Stromal cell of bone marrow (primary cell): ENCODE results near the gene ATP6V0A1.
"Not testable (repeated sequence)": the region's sequence is repeated elsewhere in the genome, so short reads cannot be mapped to it uniquely, and the experiment has no call there.

Experiments used
- DNase-seq: peaks from one replicate; pipeline ENCODE4 v3.0.0-alpha.2; 2012; ENCODE audit warnings: low read depth

ATP6V0A1 gene

DNA sequence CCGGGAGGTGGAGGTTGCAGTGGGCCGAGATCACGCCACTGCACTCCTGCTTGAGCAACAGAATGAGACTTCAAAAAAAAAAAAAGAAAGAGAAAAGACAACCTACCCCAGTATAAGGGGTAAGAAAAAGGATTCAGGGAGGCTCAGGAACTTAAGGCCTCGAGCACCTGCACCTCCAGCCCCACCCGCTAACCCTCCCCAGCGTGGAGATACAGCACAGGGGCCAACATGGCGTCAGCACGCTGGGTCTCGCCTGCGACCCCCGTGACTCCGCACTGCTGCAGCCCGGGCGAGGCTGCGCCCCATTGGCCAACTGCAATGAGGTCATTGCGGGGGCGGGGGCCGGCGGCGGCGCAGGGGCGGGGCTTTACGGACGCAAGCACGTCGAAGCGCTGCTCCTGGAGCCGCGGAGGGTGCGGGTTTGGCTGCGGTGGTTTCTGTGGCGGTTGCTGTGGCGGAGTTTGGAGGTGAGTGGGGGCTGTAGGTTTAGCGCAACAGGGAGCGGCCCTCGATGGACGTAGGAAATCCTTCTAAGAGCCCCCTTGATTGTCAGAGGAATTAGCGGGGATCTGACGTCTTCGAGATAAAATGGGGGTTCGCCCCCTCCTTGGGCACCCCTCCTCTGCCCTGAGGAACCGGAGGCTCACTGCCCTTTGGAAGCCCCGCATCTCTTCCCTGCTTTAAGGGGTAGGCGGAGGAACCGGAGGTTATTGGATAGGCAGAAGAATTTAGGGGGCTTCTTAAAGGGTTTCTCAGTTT, at the start of gene ATP6V0A1:
ATP6V0A1 (plus strand) TSS at position 382 of the 759 bp plus-strand sequence. CDS start 2,017 bp downstream, outside the sequence.
- peak; percentile 72 for DNase-seq

DNA sequence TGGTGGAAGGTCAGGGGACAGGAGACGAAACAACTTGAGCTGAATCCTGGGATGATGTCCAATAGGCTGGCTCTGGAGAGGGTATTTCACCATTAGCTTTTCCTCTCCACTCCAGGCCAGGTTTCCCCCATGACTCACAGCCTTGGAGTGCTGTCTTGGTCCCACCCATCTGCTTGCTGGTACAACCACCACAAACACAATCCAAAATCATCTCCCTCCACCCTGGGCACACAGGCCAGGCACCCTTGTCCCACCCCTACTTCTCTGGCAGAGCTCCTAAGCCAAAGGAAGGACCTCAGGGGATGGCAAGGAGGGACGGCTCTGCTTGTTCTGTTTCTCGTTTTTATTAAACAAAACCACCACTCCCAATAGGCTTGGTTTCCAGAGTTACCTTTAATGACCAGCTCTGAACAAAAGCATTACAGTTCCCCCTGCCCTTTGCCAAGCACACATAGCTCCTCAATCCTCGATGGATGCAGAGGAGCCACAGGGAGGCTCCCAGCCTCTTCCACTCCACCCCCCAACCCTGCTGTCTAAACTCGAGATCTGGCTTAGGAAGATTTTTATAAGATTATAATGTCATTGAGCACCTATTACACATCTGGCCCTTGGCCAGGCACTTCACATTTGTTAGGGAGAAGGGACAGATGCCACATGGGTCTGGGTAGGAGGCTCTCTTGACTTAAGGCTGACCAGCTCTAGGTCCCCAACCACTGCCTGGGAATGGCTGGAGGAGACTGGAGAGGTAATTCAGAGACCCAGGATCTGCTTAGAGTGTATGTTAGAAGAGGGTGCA, 49.0 kb upstream of the ATP6V0A1 start:
- DNase-seq = peak; percentile 90

DNA sequence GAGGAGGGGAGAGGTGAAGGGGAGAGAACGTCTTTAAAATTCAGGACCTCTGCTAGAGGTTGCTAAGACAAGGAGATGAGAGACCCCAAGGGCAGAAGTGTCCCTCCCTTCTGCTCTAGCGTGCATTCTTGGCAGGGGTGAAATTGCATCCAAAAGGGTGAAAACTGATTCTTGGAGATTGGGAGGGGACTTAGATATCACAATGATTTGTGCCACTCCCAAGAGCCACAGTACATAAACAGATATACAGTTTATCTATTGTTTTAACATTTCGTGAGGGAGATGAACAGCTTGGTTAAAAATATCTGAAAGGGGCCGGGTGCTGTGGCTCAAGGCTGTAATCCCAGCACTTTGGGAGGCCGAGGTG, 48.4 kb upstream of the ATP6V0A1 start:
- no peak for DNase-seq

DNA sequence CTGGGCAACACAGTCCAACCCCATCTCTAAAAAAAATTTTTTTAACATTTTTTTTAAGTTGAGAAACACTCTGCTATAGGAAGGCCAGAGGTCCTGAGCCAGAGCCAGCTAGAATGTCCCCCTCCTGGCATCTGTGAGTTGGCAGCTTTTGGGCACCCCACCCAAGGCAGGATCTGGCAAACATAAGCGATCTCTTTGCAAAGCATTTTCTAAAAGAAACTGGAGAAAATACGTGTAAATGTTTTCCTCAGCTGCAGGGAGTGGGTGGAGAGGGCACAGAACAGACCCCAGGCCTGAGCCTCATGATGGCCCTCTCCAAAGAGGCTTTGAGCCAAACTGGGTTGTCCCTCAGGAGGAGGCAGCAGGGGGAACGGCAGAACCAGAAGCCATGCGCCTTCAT, 47.3 kb upstream of the ATP6V0A1 start:
- DNase-seq = no peak

DNA sequence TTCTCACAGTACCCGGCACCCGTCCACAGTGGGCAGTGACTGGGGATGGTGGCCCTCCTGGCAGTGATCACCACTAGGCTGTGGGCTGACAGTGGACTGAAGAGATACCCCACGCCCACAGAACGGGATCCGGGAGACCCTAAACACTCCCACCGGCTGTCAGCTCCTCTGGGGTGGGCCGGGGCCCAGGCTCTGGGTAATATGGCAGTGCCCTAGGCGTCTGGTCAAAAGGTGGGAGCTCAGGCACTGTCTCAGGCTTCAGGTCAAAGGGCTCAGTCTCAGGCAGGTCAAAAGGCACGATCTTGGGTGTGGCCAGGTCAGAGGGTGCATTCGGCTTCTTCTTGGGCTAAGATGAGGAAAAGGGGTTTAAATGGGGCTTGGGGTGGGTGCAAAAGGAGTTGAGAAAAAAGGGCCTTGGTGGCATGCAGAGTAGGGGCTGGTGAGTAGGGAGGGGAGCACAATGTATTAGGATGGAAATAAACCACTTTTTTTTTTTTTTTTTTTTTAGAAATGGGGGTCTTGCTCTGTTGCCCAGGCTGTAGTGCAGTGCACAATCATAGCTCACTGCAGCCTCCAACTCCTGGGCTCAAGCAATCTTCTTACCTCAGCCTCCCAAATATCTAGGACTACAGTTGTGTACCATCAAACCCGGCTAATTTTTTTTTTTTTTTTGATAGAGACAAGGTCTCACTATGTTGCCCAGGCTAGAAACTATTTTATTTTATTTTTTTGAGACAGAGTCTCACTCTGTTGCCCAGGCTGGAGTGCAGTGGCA, 46.6 kb upstream of the ATP6V0A1 start:
- DNase-seq = no peak

DNA sequence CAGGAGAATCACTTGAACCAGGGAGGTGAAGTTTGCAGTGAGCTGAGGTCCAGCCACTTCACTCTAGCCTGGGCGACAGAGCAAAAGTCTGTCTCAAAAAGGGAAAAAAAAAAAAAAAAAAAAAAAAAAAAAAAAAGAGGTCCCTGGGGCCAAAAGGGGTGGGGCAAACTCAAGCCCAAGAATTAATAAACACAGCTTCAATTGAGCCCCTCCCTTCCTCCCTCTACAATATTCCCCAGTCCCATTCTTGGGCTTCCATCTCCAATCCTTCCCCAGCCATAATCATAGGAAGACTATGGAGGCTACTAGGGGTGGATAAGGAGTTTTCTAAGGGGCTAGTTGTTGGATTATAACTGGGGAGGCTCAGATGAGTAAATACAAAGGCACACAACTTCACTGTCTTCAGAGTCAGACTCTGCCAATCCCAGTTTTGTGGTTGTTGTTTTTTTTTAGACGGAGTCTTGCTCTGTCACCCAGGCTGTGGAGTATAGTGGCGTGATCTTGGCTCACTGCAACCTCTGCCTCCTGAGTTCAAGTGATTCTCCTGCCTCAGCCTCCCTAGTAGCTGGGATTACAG, 45.1 kb upstream of the ATP6V0A1 start:
- no peak for DNase-seq

DNA sequence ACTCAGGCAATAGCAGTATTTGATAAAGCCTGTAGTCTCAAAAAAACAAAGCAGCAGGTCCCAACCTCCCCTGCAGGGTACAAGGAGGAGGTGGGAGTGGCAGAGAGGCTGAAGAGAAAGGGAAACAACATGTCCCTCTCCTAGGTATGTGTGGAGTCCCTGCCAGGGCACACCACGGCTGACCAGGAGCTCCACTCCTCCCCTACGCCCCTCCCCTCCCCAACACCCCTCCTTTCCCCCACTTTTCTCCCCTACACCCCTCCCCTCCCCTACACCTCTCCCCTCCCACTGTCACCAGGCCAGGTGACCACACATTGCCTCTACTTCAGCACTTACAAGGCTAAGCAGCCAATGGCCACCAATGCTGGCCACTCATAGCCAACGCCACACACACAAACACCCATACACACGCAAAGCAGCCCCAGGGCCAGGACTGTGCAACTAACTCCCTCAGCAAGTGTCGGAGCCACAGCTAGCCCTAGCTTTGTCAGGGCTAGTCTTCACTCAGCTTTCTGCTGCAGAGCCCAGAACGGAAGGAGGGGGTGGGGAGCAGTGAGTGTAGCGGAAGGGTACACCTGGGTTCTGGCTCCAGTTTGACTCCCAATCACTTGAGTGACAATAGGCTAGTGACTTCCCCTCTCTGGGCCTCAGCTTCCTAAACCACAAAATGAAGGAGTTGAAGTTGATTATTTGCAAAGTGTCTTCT, 43.8 kb upstream of the ATP6V0A1 start:
- no peak for DNase-seq

DNA sequence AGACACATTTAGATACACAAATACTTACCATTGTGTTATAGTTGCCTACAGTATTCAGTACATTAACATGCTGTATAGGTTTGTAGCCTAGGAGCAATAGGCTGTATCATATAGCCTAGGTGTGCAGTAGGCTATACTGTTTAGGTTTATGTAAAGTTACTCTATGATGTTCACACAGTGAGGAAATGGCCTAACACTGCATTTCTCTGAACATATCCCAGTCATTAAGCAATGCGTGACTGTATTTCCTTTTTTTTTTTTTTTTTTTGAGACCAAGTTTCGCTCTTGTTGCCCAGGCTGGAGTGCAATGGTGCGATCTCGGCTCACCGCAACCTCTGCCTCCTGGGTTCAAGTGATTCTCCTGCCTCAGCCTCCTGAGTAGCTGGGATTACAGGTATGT, 40.7 kb upstream of the ATP6V0A1 start:
- DNase-seq = not testable (repeated sequence)

DNA sequence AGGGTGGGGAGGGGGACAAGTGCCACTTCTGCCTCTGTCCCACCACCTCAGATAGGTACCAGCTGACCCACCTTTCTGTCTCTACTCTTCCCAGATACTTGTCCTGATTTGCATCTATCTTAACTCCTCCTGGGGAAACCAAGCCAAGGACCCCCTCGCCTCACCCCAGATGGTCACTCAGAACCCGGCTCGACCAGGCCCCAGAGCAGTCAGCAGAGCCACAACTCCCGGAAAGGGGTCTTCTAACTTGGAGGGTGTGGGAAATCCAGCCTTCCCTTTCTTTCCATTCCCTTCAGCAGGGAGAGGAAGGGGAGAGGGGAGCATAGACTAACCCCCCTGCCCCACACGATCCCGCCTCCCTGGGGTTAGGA, 37.6 kb upstream of the ATP6V0A1 start:
- DNase-seq = no peak

DNA sequence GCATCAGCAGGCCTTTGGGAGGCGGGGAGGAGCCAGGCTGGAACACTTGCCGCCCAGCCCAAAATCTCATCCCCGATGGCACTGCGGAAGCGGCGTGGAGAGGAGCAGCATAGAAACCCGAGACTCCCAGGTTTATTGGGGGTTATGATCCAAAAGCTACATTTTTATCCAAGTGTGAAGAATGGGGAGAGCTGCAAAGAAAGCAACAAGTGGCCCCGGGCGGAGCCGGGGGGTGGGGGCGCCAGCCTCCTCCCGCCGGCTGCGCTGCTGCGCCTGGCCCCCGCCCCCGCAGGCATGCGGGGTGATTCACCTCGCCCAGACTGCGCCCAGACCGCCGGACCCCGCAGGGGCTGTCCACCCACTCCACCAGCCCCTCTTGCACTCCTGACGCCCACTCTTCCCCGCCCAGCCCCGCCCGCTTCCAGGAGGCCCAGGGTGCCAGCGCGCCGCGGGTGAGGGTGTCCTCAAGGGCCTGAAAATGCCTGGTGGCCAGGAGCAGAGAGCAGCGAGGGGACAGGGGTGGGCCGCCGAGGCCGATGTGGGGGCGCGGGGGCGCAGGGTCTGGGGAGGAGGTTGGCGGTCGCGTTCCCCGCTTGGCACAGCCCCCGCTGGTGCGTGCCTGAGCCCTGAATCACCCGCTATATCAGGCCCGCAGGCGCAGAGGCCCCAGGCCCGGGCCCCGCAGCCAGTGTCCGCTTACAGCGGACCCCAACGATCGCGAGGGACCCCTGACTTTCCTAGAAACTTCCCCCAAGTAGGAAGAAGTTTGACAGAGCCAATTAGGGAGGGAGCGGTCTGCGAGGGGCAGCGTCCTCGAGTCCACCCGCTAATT, 37.0 kb upstream of the ATP6V0A1 start:
- peak; percentile 40 for DNase-seq

DNA sequence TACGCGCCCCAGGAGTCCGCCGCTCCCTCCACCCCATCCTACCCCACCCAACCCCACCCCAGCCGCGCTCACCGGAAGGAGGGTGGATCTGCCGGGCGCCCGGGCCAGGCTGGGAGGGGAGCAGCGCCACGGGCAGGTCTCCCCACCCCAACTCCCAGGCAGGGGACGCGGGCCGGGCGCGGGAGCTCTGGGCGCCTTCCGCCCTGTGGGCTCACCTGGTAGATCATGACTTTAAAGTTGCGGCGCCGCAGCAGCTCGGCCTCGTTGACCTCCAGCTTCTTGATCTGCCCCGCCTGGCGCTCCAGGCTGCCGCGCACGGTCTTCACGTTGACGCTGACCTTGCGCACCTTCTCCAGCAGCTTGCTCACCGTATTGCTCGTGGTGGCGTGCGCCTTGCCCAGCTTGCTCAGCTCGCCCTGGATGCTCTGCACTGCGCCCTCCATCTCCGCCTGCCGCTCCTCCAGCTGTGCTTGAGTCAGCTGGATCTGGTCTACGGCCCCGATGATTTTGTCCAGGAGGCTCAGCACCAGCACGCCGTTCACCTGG, 36.2 kb upstream of the ATP6V0A1 start:
- no peak for DNase-seq

DNA sequence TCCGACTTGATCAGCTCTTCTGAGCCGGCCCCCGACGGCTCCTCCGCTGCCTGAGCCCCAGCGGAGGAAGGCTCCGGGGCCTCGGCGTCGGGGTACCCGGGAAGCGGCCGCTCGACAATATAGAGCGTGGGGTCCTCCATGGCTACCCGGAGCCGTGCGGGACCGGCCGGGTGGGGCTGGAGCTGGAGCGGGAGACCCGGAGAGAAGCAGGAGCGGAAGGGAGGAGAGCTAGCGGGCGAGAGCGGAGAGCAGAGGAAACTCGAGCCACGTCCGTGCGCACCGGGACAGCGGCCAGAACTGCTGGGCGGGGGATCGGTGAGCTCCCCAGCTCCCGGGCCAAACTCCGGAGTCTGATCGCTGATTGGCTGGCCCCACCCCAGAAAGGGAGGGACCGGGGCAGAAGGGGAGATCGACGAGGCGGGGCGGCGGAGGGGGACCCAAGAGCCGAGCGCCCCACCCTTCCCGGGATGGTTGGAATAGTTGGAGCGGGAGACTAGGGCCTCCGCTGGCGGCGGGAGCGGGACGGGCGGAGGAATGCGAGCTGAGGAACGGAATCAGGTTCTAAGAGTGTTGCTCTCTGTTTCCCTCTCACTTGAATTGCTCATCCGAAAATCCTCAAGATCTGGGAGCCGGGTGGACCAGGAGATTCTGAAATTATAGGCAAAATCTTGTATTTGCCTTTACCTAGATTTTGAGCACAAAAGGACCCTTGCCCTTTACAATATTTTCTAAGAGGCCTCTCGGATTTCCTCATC, 35.5 kb upstream of the ATP6V0A1 start, which contains the start of gene CAVIN1:
CAVIN1 (minus strand) TSS at position 299 of the 755 bp plus-strand sequence; CDS start at position 140, 159 bp downstream.
- peak; percentile 99 for DNase-seq

DNA sequence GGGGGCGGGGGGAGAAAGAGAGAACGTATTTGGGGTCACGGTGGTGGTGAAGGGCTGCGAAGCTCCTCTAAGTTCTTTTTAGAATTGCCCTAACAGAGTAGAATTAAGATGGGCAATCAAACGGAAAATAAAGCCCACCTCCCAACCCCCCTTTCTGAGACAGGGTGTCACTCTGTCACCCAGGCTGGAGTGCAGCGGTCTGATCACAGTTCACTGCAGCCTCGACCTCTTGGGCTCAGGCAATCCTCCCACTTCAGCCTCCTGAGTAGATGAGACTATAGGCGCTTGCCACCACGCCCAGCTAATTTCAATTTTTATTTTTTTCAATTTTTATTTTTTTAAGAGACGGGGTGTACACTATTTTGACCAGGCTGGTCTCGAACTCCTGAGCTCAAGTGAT, 34.9 kb upstream of the ATP6V0A1 start:
- DNase-seq = no peak

DNA sequence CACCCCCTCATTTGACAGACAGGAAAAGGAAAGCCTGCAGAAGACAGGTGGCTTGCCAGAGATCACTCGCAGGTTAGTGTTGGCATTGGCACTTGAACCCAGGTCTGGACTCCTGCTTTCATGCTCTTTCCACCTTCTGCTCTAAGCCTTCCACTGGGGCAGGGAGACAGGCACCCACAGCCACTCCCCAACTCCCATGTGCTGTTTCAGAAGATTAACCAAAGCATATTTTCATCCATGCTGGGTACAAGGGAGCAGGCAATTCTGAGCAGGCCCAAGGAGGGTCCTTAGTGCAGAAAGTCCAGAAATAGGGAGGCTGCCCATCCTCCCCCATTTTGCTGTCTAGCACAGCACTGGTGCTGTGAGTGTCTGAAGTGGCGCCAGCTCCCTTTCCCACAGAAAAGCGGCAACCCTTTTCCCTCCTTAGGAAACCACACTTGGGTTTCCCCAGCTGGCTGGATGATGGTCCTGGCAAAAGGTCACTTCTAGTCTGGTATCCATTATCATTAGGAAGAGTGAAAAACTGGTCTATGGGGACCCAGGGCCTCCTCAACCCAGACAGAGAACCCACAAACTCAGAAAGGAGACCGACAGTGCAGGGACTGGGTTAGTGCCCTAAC, 33.6 kb upstream of the ATP6V0A1 start:
- DNase-seq = no peak

DNA sequence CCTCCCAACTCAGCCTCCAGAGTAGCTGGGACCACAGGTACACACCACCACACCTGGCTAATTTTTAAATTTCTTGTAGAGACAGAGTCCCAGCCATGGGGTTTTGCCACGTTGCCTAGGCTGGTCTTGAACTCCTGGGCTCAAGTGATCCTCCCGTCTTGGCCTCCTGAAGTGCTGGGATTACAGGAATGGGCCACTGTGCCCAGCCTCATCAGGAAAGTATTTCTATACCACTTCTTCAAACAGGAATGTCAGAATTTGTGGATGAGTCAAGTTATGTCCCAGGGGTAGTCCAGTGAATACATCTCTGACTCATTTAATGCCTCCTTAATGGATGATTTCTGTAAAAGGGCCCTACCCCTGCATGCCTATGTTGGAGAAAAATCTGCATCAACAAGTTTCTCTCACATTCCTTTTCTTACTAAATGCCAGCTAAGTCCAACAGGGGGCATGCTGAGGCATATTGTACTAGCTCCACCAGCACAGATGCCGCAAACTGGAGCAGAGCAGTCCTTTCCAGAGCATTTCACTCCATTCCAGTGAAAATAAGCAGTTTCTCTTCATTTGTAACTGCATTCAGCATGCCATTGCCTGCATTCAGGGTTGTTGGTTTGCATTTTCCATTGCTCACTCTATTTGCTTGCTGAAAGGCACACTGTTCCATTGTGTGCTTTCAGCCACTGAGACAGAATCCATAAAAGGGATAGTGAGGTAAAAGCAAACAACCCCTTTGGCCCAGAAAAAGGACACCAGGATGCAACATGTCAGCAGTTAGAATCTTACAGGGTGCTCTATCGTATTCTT, 30.3 kb upstream of the ATP6V0A1 start:
- peak; percentile 98 for DNase-seq

DNA sequence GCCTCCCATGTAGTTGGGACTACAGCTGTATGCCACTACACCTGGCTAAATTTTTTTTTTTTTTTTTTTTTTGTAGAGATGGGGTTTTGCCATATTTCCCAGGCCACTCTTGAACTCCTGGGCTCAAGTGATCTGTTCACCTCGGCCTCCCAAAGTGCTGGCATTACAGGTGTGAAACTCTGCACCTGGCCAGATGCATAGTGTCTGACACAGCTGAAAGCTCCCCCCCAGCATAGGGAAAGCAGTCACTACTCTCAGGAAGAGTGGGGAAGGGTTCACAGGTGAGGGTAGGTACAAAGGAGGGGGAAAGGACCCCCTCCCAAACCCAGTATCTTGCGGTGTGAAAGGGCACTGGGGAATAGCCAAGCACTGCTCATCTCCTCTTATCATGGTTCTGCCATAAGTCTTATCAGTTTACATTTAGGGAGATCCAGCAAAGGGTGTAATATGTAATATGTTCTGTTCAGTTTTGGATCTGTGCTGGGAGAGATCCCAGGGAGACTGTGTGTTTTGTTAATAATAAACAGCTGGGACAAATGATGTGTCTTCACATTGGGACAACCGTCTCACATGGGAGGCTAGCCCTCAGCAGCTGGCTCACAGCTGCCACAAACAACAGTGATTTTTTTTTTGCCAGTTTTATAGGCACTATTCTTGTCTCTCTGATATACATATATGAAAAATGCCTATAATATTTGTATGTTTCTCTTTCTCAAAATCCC, 28.8 kb upstream of the ATP6V0A1 start:
- no peak for DNase-seq

DNA sequence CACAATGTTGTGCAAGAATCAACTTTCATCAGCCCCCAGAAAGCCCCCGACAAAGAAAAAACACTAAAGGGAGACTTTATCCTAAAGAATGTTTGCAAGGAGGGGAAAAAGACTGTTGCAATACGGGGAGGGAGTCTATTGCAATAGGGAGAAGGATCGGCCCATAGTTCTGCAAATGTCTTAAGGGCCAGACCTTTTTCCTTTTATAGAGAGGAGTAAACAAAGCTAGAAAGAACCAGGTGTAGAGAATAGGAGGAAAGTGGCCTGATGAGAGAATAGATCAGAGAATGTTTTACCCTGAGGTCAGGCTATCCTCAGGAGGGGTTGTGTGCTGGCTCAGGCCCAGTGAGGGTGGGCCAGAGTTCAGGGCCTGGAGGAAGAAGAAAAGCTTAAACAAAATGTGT, 26.9 kb upstream of the ATP6V0A1 start:
- no peak for DNase-seq

DNA sequence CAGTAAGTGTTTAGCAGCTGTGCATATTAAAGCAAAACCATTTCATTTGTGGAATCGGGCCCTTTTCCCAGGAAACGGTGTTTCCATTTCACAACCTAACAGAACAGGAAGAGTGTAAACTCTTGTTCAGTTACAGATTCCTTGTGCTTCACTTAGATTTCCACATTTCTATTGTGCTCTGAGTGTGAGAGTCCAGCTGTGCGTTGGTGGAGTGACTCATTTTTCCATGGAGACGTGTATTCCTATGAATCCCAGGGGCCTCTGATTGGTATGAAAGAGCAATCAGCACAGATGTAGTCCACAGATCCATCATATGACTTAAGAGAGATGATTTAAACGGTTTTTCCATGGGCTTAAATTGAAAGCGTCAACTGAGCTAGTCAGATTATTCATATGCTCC, 22.3 kb upstream of the ATP6V0A1 start:
- DNase-seq = peak; percentile 100
